HCT116 (cell line): ENCODE results near the gene OPCML. TPM values are rescaled to one million over a fixed set of nuclear protein-coding genes. Genes with fewer than 3 reads are reported as not detected.

Experiments used
- ATAC-seq: fragments of 200-7000 bp; cut with Tn5 transposase; 2 replicates; pipeline ENCODE4 v1.9.1; 2020; ENCODE audit warnings: mild to moderate bottlenecking, moderate library complexity
- BruUV-seq: library from RNA; stranded (reverse); fragments of 400-500 nt; replicated peaks from 2 replicates; lab custom pipeline; 2021; lab: Mats Ljungman, UMichigan
- CTCF ChIA-PET: fragments of 300-600 bp; sonication (Branson Sonifier 250); formaldehyde crosslinking; loops from one replicate; lab custom pipeline; 2021; ENCODE audit warnings: antibody characterized with exemption; lab: Charles Lee
- POLR2A ChIA-PET: fragments of 300-600, 350-600 bp; sonication (Branson Sonifier 250); formaldehyde crosslinking; loops from one replicate; lab custom pipeline; 2021; ENCODE audit warnings: antibody characterized with exemption; lab: Charles Lee
- RAD21 ChIA-PET, 2 experiments: fragments of 300-600 bp; sonication (Branson Sonifier 250); formaldehyde crosslinking; loops; one replicate each; lab custom pipeline; 2023; ENCODE audit warnings: low total read pairs in 2 of 2; ENCODE audit not compliant: uncharacterized antibody in 2 of 2, unreplicated experiment in 2 of 2, low non-redundant PET in 1 of 2; lab: Charles Lee
- DNase-seq: peaks from one replicate; pipeline ENCODE4 v3.0.0-alpha.2; 2010; ENCODE audit warnings: low read depth, low spot score
- H2AFZ ChIP-seq: fragments of 200-600 bp; shearing (Covaris generic), sonication (generic); 2 replicates; pipeline ENCODE4 v1.6.1; 2017; ENCODE audit warnings: low read depth, mixed run types, mixed read lengths, antibody characterized with exemption, low read length; ENCODE audit not compliant: poor library complexity, severe bottlenecking
- H3K27ac ChIP-seq: 2 replicates; pipeline ENCODE4 v1.5.1; 2012; ENCODE audit warnings: low read depth, low read length
- H3K27me3 ChIP-seq: fragments of 200-600 bp; sonication (generic); 2 replicates; pipeline ENCODE4 v1.6.1; 2016; ENCODE audit warnings: mixed run types, low read length, mixed read lengths; ENCODE audit not compliant: insufficient read depth
- H3K36me3 ChIP-seq, 2 experiments: fragments of 200-500 bp in 1 of 2; fragments of 200-600 bp in 1 of 2; sonication (Bioruptor generic) in 1 of 2; sonication (generic) in 1 of 2; 2 replicates each; pipeline versions ENCODE4 v1.5.1 to v1.6.1; 2014 to 2016; ENCODE audit warnings: low read length in 2 of 2, inconsistent platforms in 1 of 2, mixed read lengths in 1 of 2, mixed run types in 1 of 2; ENCODE audit not compliant: insufficient read depth in 2 of 2, control insufficient read depth in 1 of 2
- H3K4me1 ChIP-seq, 2 experiments: fragments of 200-600 bp in 1 of 2; sonication (generic) in 1 of 2; 2 replicates each; pipeline versions ENCODE4 v1.5.1 to v1.6.1; 2012 to 2017; ENCODE audit warnings: low read length in 2 of 2, inconsistent platforms in 1 of 2, mild to moderate bottlenecking in 1 of 2, mixed read lengths in 1 of 2, mixed run types in 1 of 2, moderate library complexity in 1 of 2; ENCODE audit not compliant: insufficient read depth in 2 of 2, control insufficient read depth in 1 of 2
- H3K4me2 ChIP-seq: fragments of 200-600 bp; sonication (generic); 2 replicates; pipeline ENCODE4 v1.6.1; 2017; ENCODE audit warnings: mixed run types, low read length, mixed read lengths
- H3K4me3 ChIP-seq, 2 experiments: fragments of 200-600 bp in 1 of 2; sonication (generic) in 1 of 2; replicated peaks in 1 of 2; 2 replicates each; pipeline ENCODE4 v1.5.1; 2011 to 2016; ENCODE audit warnings: low read length in 2 of 2, control low read depth in 1 of 2, low read depth in 1 of 2, mild to moderate bottlenecking in 1 of 2, mixed read lengths in 1 of 2, mixed run types in 1 of 2
- H3K79me2 ChIP-seq: fragments of 200-600 bp; sonication (generic); 2 replicates; pipeline ENCODE4 v1.6.1; 2017; ENCODE audit warnings: mild to moderate bottlenecking, mixed run types, low read length, moderate library complexity, mixed read lengths; ENCODE audit not compliant: insufficient read depth
- H3K9ac ChIP-seq: fragments of 200-600 bp; sonication (generic); 2 replicates; pipeline ENCODE4 v1.6.1; 2016; ENCODE audit warnings: low read length, mixed read lengths
- H3K9me2 ChIP-seq: fragments of 200-600 bp; sonication (generic), shearing (Covaris generic); 2 replicates; pipeline ENCODE4 v1.6.1; 2017; ENCODE audit warnings: mixed run types, mild to moderate bottlenecking, moderate library complexity; ENCODE audit not compliant: insufficient read depth
- H3K9me3 ChIP-seq, 2 experiments: fragments of 200-500 bp in 1 of 2; fragments of 200-600 bp in 1 of 2; sonication (Bioruptor generic) in 1 of 2; sonication (generic) in 1 of 2; 2 replicates each; pipeline ENCODE4 v1.6.1; 2014 to 2017; ENCODE audit warnings: low read length in 2 of 2, mixed read lengths in 2 of 2, inconsistent platforms in 1 of 2, low read depth in 1 of 2, mild to moderate bottlenecking in 1 of 2, mixed run types in 1 of 2, moderate library complexity in 1 of 2; ENCODE audit not compliant: control insufficient read depth in 1 of 2, insufficient read depth in 1 of 2
- H4K20me1 ChIP-seq: fragments of 200-600 bp; sonication (generic), shearing (Covaris generic); 2 replicates; pipeline ENCODE4 v1.6.1; 2017; ENCODE audit warnings: mixed run types, mild to moderate bottlenecking, moderate library complexity; ENCODE audit not compliant: insufficient read depth
- CEBPB ChIP-seq: IDR thresholded peaks from 2 replicates; pipeline ENCODE4 v1.6.1; 2012; ENCODE audit warnings: low read depth
- EGR1 ChIP-seq: IDR thresholded peaks from 2 replicates; pipeline ENCODE4 v1.6.1; 2012; ENCODE audit warnings: low read depth
- ELF1 ChIP-seq: IDR thresholded peaks from 2 replicates; pipeline ENCODE4 v1.6.1; 2012; ENCODE audit warnings: low read depth, borderline replicate concordance
- EZH2phosphoT487 ChIP-seq: fragments of 200-600 bp; IDR thresholded peaks from 2 replicates; pipeline ENCODE4 v1.6.1; 2018; ENCODE audit warnings: antibody characterized with exemption, borderline replicate concordance
- FOSL1 ChIP-seq: IDR thresholded peaks from 2 replicates; pipeline ENCODE4 v1.6.1; 2012; ENCODE audit warnings: low read depth
- YY1 ChIP-seq: IDR thresholded peaks from 2 replicates; pipeline ENCODE4 v1.6.1; 2011; ENCODE audit warnings: low read length, low read depth, moderate library complexity, mild to moderate bottlenecking; ENCODE audit not compliant: insufficient replicate concordance; ENCODE audit errors: extremely low read depth
- intact Hi-C: fragments of 100-400 bp; cut with micrococcal nuclease; formaldehyde crosslinking; loops from 2 replicates; pipeline ENCODE4 v1.10.0; 2022
- total RNA-seq: library from RNA; stranded (reverse); gene quantifications from one replicate; pipeline ENCODE4 v1.2.1, GENCODE V29; 2021; ENCODE audit not compliant: unreplicated experiment

Gene OPCML
- total RNA-seq, 1 experiment from 2014 or later: not detected

- Histone ChIP-seq H3K9me2 (no peaks in the 10 kb centered on the region), H3K27ac (no peak overlapping the region), H3K9ac (no peak overlapping the region), H3K4me3 (no peak overlapping the region), H3K79me2 (no peaks in the 10 kb centered on the region), H3K27me3 (no peaks in the 10 kb centered on the region), H3K36me3 (no peaks in the 10 kb centered on the region), H3K4me1 (no peaks in the 10 kb centered on the region), H4K20me1 (no peaks in the 10 kb centered on the region), H3K4me2 (no peak overlapping the region), H2AFZ (no peak overlapping the region), H3K9me3 (peaks cover 0 to 30% of the 10 kb centered on the region in 2 experiments; a peak in 2 of 4 replicates)
- no peak for ATAC-seq
- ChIA-PET CTCF (no interaction called here), RAD21 (no interaction called here), POLR2A (no interaction called here)
- no peak for DNase-seq
- TF ChIP-seq FOSL1 (no peak), EGR1 (no peak), CEBPB (no peak), EZH2phosphoT487 (no peak)
- intact Hi-C loops: no loop called here
- BruUV-seq: no TSS peak
Measured at GRCh38 chr11:132976115-132976514, 556.2 kb downstream of the OPCML start.

DNA sequence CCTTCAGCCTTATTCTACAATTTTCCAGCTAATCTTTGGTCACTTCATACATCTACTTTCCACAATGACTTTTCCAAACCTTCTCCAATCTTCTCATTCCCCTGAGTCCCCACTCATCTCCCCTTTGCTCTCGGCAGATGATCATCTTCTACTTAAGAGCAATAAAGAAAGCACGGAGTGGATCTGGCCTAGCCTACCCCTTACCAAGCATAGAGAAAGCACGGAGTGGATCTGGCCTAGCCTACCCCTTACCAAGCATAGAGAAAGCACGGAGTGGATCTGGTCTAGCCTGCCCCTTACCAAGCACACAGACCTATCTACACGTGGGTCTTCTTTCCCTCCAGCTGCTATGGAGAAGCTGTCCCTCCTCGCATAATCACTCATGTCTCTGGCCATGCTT lies 558.6 kb downstream of the OPCML start:
- BruUV-seq: no TSS peak
- Histone ChIP-seq H3K9me3 (peaks cover 4 to 26% of the 10 kb centered on the region in 2 experiments; a peak in 2 of 4 replicates), H3K9ac (no peak overlapping the region), H3K27ac (no peak overlapping the region), H3K4me1 (no peaks in the 10 kb centered on the region), H3K4me2 (no peak overlapping the region), H3K79me2 (no peaks in the 10 kb centered on the region), H3K36me3 (no peaks in the 10 kb centered on the region), H3K4me3 (no peak overlapping the region), H3K27me3 (no peaks in the 10 kb centered on the region), H2AFZ (no peak overlapping the region), H3K9me2 (no peaks in the 10 kb centered on the region), H4K20me1 (no peaks in the 10 kb centered on the region)
- no peak for TF ChIP-seq ELF1
- TF ChIP-seq YY1: no peak
- DNase-seq (no peak), ATAC-seq (no peak)
- RAD21 ChIA-PET: no interaction called here
- CTCF ChIA-PET: no interaction called here
- POLR2A ChIA-PET: no interaction called here
- intact Hi-C loops: no loop called here
